Measurements from ENCODE around the gene CFAP97D2.
"Not testable (repeated sequence)": the region's sequence is repeated elsewhere in the genome, so short reads cannot be mapped to it uniquely, and the experiment has no call there.

The CFAP97D2 gene

DNA sequence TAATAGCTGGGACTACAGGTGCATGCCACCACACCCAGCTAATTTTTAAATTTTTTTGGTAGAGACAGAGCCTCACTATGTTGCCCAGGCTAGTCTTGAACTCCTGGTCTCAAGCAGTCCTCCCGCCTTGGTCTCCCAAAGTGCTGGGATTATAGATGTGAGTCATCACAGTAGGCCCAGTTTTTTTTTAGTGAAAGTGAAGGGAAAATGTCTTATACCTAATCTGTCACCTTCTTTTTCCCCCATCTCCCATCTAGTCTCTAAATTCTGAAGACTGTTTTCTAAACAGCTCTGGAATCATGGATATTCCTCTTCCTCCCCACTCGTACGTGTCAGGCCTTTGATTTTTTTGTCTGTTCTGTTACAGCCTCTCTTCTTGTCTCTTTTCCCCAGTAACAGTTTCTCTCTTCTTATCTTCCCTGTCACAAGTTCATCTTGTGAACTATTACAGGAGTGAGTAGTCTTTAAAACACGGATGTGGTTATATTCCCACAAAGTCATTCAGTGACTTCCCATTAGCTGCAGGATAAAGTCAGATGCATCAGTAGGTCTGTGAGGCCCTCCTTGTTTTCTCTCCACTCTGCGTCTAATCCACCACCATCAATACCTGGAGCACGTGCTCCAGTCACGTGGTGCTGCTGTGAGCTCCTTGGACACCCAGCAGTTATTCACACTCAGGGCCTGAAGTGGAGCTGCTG is 58.5 kb downstream of the CFAP97D2 start:
- no peak overlapping the region for H3K4me3 ChIP-seq (replicated peaks; ENCODE audit: low read depth, low read length)
- no peak for TF ChIP-seq CTCF (IDR thresholded peaks at IDR 0.05; ENCODE audit: low read length, missing control alignments)
- no peak for DNase-seq (ENCODE audit: low read depth)

GRCh38 chr13:114241918-114242317 is 62.9 kb downstream of the CFAP97D2 start:
- no peak overlapping the region for H3K4me3 ChIP-seq (replicated peaks; ENCODE audit: low read depth, low read length)
- no peak for TF ChIP-seq CTCF (IDR thresholded peaks at IDR 0.05; ENCODE audit: low read length, missing control alignments)
- no peak for DNase-seq (ENCODE audit: low read depth)

GRCh38 chr13:114243971-114244370 is 64.9 kb downstream of the CFAP97D2 start:
- no peak for DNase-seq (ENCODE audit: low read depth)
- no peak overlapping the region for H3K4me3 ChIP-seq (replicated peaks; ENCODE audit: low read depth, low read length)
- no peak for TF ChIP-seq CTCF (IDR thresholded peaks at IDR 0.05; ENCODE audit: low read length, missing control alignments)

- no peak overlapping the region for H3K4me3 ChIP-seq (replicated peaks; ENCODE audit: low read depth, low read length)
- no peak for TF ChIP-seq CTCF (IDR thresholded peaks at IDR 0.05; ENCODE audit: low read length, missing control alignments)
- DNase-seq (ENCODE audit: low read depth) = no peak
These were observed 65.6 kb downstream of the CFAP97D2 start for GRCh38 chr13:114244637-114245036.

- no peak for TF ChIP-seq CTCF (IDR thresholded peaks at IDR 0.05; ENCODE audit: low read length, missing control alignments)
- H3K4me3 ChIP-seq (replicated peaks; ENCODE audit: low read depth, low read length) = no peak overlapping the region
- no peak for DNase-seq (ENCODE audit: low read depth)
These were observed 69.0 kb downstream of the CFAP97D2 start for GRCh38 chr13:114248011-114248410.

- no peak overlapping the region for H3K4me3 ChIP-seq (replicated peaks; ENCODE audit: low read depth, low read length)
- DNase-seq (ENCODE audit: low read depth) = no peak
- no peak for TF ChIP-seq CTCF (IDR thresholded peaks at IDR 0.05; ENCODE audit: low read length, missing control alignments)
These were observed 70.0 kb downstream of the CFAP97D2 start for GRCh38 chr13:114249077-114249476.

- not testable (repeated sequence) for DNase-seq (ENCODE audit: low read depth); H3K4me3 ChIP-seq (replicated peaks; ENCODE audit: low read depth, low read length)
These were observed 72.8 kb downstream of the CFAP97D2 start for GRCh38 chr13:114251639-114252440.
